T-helper 1 cell treated with Interleukin-12 subunit alpha and Interleukin-12 subunit beta and Interleukin-4 antibody, amounts not matched to agents 30 ng/mL and 1 ng/mL, for 36 hours (primary cell): ENCODE data around the gene ZNF319. TPM values are rescaled to one million over a fixed set of nuclear protein-coding genes. Genes with fewer than 3 reads are reported as not detected.

Source experiments
- intact Hi-C: fragments of 100-400 bp; cut with micrococcal nuclease; formaldehyde crosslinking; loops from one replicate; pipeline ENCODE4 v1.15.1; 2024
- total RNA-seq: library from RNA; stranded (reverse); gene quantifications from 2 replicates; pipeline ENCODE4 v1.2.3, GENCODE V29; 2022

The ZNF319 gene
- total RNA-seq, 1 donor from 2014 or later: 17.8 TPM

- intact Hi-C loops: loop anchor here (5.0 kb wide), 1 partner anchor 155 kb away; no protein-coding TSS in a partner anchor
These were observed 22.3 kb upstream of the ZNF319 start for GRCh38 chr16:58022601-58023371.

- intact Hi-C loops: loop anchor here (2.0 to 5.0 kb wide), 2 partner anchors 155 to 177 kb away; partner anchors contain the start of gene CSNK2A2
These were observed 21.4 kb upstream of the ZNF319 start for GRCh38 chr16:58021661-58022551.

- intact Hi-C loops: loop anchor here (1.0 to 5.0 kb wide), 5 partner anchors 101 to 285 kb away; partner anchors contain the start of gene CSNK2A2
These were observed 20.4 kb upstream of the ZNF319 start for GRCh38 chr16:58020628-58021521.

- intact Hi-C loops: loop anchor here (1.0 to 5.0 kb wide), 5 partner anchors 102 to 286 kb away; partner anchors contain the start of gene CSNK2A2
These were observed 19.5 kb upstream of the ZNF319 start for GRCh38 chr16:58019866-58020538.

- intact Hi-C loops: no loop called here
These were observed 18.3 kb upstream of the ZNF319 start for GRCh38 chr16:58018803-58019202.

DNA sequence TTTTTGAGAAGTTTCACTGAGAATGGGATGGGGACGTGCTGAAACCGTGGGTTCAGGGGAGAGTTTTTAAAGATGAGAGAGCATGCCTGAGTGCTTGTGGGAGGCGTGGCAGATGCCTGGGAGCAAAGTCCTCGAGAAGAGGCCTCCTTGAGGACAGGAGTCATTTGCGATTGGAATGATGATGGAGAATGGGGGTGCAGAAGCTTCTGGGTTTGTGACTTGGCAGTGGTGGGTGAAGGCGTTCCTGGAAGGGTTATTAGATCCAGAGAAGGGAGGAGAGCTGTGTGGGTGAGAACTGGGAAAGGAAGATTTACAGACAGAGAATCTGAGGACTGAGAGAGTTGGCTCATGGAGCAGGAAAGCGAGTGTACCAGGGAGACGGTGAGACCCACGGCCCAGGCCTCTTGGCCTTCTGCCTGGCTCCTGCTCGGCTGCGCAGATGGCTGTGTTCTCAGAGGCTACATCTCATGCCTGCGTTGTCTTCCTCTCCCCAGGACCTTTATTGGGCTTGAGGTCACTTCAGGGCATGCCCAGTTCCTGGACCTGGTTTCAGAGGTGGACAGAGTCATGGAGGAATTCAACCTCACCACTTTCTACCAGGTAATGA, 16.5 kb upstream of the ZNF319 start:
- intact Hi-C loops: no loop called here

DNA sequence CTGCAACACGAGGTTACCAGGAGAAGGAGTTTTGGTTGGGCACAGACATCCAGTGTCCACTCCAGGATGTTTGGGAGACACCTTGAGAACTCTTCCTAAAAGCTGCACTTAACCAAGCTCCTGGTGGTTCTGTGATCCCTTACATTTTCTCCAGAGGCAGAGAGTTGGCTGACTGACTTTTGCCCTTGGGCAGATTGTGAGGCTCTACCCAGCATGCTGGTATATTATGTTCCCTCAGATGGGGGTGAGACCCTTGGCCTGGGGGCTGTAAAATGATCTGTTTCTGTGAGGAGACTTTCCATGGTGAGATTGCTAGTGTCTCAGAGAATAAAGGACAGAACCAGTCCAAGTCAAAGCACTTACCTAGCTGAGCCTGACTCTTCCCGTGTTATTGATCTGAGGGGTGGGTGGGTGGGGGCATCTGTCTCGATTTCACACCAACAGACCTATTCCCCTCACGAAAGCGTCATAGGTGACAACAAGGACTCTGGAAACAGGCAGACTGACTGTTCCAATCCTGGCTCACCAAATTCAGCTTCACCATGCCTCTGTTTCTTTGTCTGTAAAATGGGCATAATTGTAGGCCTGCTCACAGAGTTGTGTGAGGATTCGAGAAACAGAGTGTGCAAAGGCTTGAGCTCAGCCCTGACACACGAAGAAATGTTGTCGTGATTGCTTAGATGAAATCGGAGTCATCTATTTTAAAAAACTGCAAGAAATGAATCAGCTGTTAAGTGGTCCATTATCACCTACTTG, 12.9 kb upstream of the ZNF319 start:
- intact Hi-C loops: no loop called here

GRCh38 chr16:58012481-58012880, 12.0 kb upstream of the ZNF319 start:
- intact Hi-C loops: no loop called here

DNA sequence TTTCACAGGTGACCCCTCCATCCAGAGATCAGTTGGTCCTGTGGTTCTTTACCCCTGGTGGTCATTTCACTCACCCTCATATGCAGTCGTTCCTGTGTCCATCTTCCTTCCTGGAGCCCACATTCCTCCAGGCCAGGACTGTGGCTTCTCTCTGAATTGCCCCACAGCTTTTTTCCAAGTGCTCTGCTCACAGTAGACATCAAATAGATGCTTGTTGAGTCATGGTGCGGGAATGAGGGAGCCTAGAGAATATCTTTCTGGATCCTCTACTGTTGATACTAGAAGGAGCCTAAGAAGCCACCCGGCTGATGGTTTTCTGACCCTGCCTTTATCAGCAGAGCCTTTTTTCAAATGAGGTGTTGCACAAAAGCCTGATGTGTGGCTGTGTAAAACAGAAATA, 11.2 kb upstream of the ZNF319 start:
- intact Hi-C loops: no loop called here

GRCh38 chr16:58010886-58011285, 10.4 kb upstream of the ZNF319 start:
- intact Hi-C loops: no loop called here

- intact Hi-C loops: no loop called here
These were observed 9.5 kb upstream of the ZNF319 start for GRCh38 chr16:58009856-58010416.

- intact Hi-C loops: loop anchor here (1.0 to 5.0 kb wide), 3 partner anchors 105 to 412 kb away; no protein-coding TSS in a partner anchor
These were observed 4.3 kb upstream of the ZNF319 start for GRCh38 chr16:58004736-58005135.

GRCh38 chr16:58002936-58003335, 2.5 kb upstream of the ZNF319 start:
- intact Hi-C loops: loop anchor here (5.0 kb wide), 1 partner anchor 411 kb away; no protein-coding TSS in a partner anchor

DNA sequence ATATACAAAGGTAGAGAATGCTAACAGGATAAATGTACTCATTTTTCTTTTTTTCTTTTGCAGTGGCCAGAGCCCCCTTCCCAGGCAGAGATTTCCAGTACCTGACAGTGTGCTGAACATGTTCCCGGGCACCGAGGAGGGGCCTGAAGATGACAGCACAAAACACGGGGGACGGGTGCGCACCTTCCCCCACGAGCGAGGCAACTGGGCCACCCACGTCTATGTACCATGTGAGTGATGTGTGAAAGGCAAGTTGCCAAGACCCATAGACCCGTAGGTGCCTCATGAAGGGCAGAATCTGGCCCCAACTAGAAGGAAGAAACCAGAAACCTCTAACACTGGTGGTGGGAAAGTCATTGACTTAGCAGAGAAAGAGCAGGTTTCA, 1.9 kb upstream of the ZNF319 start:
- intact Hi-C loops: loop anchor here (5.0 kb wide), 1 partner anchor 410 kb away; no protein-coding TSS in a partner anchor

GRCh38 chr16:58001781-58002415, 1.4 kb upstream of the ZNF319 start:
- intact Hi-C loops: loop anchor here (1.0 to 5.0 kb wide), 13 partner anchors 17 to 702 kb away; partner anchors contain the start of genes CCDC102A, CFAP20, CSNK2A2 and GINS3

GRCh38 chr16:58000706-58001676, 519 bp upstream of the ZNF319 start, which contains the start of gene USB1:
Gene USB1 (plus strand): TSS chr16:58001407. CDS start chr16:58001484, 77 bp downstream.
- intact Hi-C loops: loop anchor here (1.0 to 5.0 kb wide), 15 partner anchors 16 to 701 kb away; partner anchors contain the start of genes CCDC102A, CFAP20, CSNK2A2 and GINS3
